Endothelial cell of umbilical vein (primary cell): ENCODE data around the gene FEZF2. TPM values are rescaled to one million over a fixed set of nuclear protein-coding genes. Genes with fewer than 3 reads are reported as not detected.

ENCODE experiments used
- BruUV-seq: library from RNA; stranded (reverse); fragments of 400-500 nt; replicated peaks from 2 replicates; lab custom pipeline; 2021; lab: Mats Ljungman, UMichigan
- CTCF ChIA-PET: fragments of 300-600, 350-600 bp; sonication (Branson Sonifier 250); formaldehyde crosslinking; loops from one replicate; lab custom pipeline; 2021; ENCODE audit warnings: antibody characterized with exemption, inconsistent platforms; lab: Charles Lee
- POLR2A ChIA-PET: fragments of 300-600, 350-600 bp; sonication (Branson Sonifier 250); formaldehyde crosslinking; loops from one replicate; lab custom pipeline; 2021; ENCODE audit warnings: antibody characterized with exemption, inconsistent platforms; lab: Charles Lee
- DNase-seq: peaks from one replicate; pipeline ENCODE4 v3.0.0-alpha.2; 2011; ENCODE audit warnings: low read depth, low spot score
- FAIRE-seq: peaks from 2 replicates; lab custom pipeline; 2011; peaks lifted over from hg19 to GRCh38; lab: Jason Lieb, UNC
- H2AFZ ChIP-seq: 2 replicates; pipeline ENCODE4 v1.6.0; 2012; ENCODE audit warnings: low read depth, low read length, control low read depth, inconsistent platforms
- H3K27ac ChIP-seq: 2 replicates; pipeline ENCODE4 v1.5.1; 2011; ENCODE audit warnings: low read depth, mild to moderate bottlenecking, control low read depth, low read length, moderate library complexity; ENCODE audit not compliant: insufficient read depth
- H3K27me3 ChIP-seq, 2 experiments: 2 replicates each; pipeline versions ENCODE4 v1.6.0 to v1.6.1; 2011; ENCODE audit warnings: low read length in 2 of 2, mixed read lengths in 1 of 2; ENCODE audit not compliant: control insufficient read depth in 2 of 2, insufficient read depth in 2 of 2
- H3K36me3 ChIP-seq, 2 experiments: 2 replicates in 1 of 2; 3 replicates in 1 of 2; pipeline ENCODE4 v1.5.1; 2011; ENCODE audit warnings: low read length in 2 of 2, mild to moderate bottlenecking in 1 of 2, moderate library complexity in 1 of 2; ENCODE audit not compliant: control insufficient read depth in 2 of 2, insufficient read depth in 2 of 2; ENCODE audit errors: extremely low read depth in 1 of 2
- H3K4me1 ChIP-seq: 3 replicates; pipeline ENCODE4 v1.5.1; 2011; ENCODE audit warnings: mild to moderate bottlenecking, low read length; ENCODE audit not compliant: control insufficient read depth, insufficient read depth; ENCODE audit errors: extremely low read depth
- H3K4me2 ChIP-seq: 2 replicates; pipeline ENCODE4 v1.6.1; 2011; ENCODE audit warnings: low read length, control low read depth, mixed read lengths; ENCODE audit not compliant: insufficient read depth
- H3K4me3 ChIP-seq, 3 experiments: fragments of 200-600 bp in 1 of 3; sonication (generic), shearing (Covaris generic) in 1 of 3; replicated peaks in 1 of 3; 2 replicates each; pipeline ENCODE4 v1.5.1; 2011 to 2016; ENCODE audit warnings: control low read depth in 3 of 3, low read length in 3 of 3, mild to moderate bottlenecking in 2 of 3, inconsistent platforms in 1 of 3, low read depth in 1 of 3, moderate library complexity in 1 of 3; ENCODE audit not compliant: insufficient read depth in 1 of 3
- H3K79me2 ChIP-seq: 2 replicates; pipeline ENCODE4 v1.6.0; 2012; ENCODE audit warnings: low read length, inconsistent platforms; ENCODE audit not compliant: control insufficient read depth, insufficient read depth
- H3K9ac ChIP-seq: replicated peaks from 2 replicates; pipeline ENCODE3; 2011; ENCODE audit warnings: low read length, control low read depth; ENCODE audit not compliant: insufficient read depth; ENCODE audit errors: extremely low read depth
- H3K9me1 ChIP-seq: replicated peaks from 3 replicates; pipeline ENCODE4 v1.6.0; 2011; ENCODE audit warnings: mild to moderate bottlenecking, low read length; ENCODE audit not compliant: control insufficient read depth, insufficient read depth; ENCODE audit errors: extremely low read depth
- H3K9me3 ChIP-seq: replicated peaks from 2 replicates; pipeline ENCODE4 v1.5.1; 2012; ENCODE audit warnings: low read length, inconsistent platforms; ENCODE audit not compliant: control insufficient read depth, insufficient read depth
- H4K20me1 ChIP-seq: replicated peaks from 2 replicates; pipeline ENCODE3; 2011; ENCODE audit warnings: mild to moderate bottlenecking, low read length; ENCODE audit not compliant: control insufficient read depth, insufficient read depth; ENCODE audit errors: extremely low read depth
- EZH2 ChIP-seq: IDR thresholded peaks from 2 replicates; pipeline ENCODE4 v1.6.1; 2012; ENCODE audit warnings: borderline replicate concordance, low read depth, mild to moderate bottlenecking, moderate library complexity, low read length, inconsistent platforms; ENCODE audit not compliant: severe bottlenecking
- GATA2 ChIP-seq: IDR thresholded peaks from 2 replicates; pipeline ENCODE4 v1.7.0; 2011; ENCODE audit warnings: low read depth, mild to moderate bottlenecking, moderate library complexity, mixed read lengths, low read length; ENCODE audit not compliant: insufficient read length, insufficient read depth
- MYC ChIP-seq: IDR thresholded peaks from one replicate; pipeline ENCODE4 v1.6.1; 2011; ENCODE audit warnings: mild to moderate bottlenecking, low read depth, low read length
- dilution Hi-C: fragments of 300-500 bp; cut with MboI; formaldehyde crosslinking; loops from one replicate; pipeline ENCODE4 v1.15.0; 2019; ENCODE audit warnings: low sequenced_read_pairs; ENCODE audit not compliant: extremely low pct_ligation_motif_present
- intact Hi-C: fragments of 100-400 bp; cut with micrococcal nuclease; formaldehyde crosslinking; loops from one replicate; pipeline ENCODE4 v1.10.0; 2022
- polyA plus RNA-seq, 4 experiments: library from polyadenylated mRNA; depleted of rRNA in 3 of 4; stranded (reverse) in 3 of 4; unstranded in 1 of 4; fragments of >200 nt; gene quantifications; 2 replicates each; pipeline versions ENCODE4 v1.2.1 to v1.2.3, GENCODE V29; 2011 to 2012; ENCODE audit warnings: missing spikeins in 1 of 4
- total RNA-seq: library from RNA; stranded (reverse); gene quantifications from 2 replicates; pipeline ENCODE4 v1.2.3, GENCODE V29; 2021

FEZF2 gene
- total and polyA plus RNA-seq, 2 donors (not counting 3 experiments of a cell fraction or from before 2014, with no cell fraction given), result not detected

DNA sequence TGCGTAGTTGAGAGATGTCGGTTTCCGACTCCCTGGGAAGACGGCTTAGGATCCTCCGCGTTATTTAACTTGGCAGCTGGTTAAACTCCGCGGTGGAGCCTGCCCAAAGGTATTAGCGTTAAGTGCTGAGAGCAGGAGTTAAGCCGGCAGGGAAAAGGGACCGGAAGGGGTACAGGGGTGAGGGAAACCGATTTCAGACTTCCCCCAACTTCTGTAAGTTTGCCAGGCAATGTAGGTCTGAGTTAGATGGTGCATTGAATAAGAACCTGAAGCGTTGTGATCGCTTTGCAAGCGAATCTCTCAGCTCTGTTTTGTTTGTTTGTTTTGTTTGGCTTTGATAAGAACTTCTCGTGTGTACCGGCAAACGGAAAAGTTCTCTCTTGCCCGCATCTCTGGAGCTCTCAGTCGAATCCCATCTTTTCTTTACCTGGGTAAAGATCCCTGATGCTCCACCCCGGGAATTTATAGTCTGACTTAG, 6.0 kb upstream of the FEZF2 start:
- BruUV-seq, result no TSS peak
- no peaks in the 10 kb centered on the region for H3K4me1 ChIP-seq

DNA sequence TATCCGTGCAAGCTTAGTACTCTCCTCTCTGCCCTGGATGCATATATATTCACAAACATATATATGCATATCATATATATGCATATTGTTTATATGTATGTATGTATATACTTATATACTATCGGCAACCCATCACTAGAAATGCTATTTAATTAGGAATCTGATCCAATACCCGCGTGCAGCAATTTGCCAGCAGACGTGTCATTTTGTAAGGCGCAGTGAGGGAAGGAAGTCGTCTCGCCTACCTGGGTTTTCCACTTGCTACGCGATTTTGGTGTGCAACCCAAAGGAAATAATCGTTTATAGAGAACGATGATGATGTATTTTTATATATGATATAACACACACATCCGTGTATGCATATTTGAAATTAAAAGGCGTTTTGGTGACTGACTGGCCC, 5.6 kb upstream of the FEZF2 start:
- H3K9me3 ChIP-seq, result no peaks in the 10 kb centered on the region
- TF ChIP-seq MYC, result no peak
- no peak for TF ChIP-seq EZH2
- no peak for TF ChIP-seq GATA2
- POLR2A ChIA-PET, result no interaction called here
- H3K4me1 ChIP-seq, result no peaks in the 10 kb centered on the region
- no peaks in the 10 kb centered on the region for H4K20me1 ChIP-seq
- H3K9me1 ChIP-seq, result no peaks in the 10 kb centered on the region
- H3K9ac ChIP-seq, result no peak overlapping the region
- H3K27ac ChIP-seq, result no peak overlapping the region
- CTCF ChIA-PET, result no interaction called here
- no peaks in the 10 kb centered on the region for H3K79me2 ChIP-seq
- dilution Hi-C loops (no loop called here), intact Hi-C loops (no loop called here)
- BruUV-seq, result no TSS peak
- FAIRE-seq (no peak), DNase-seq (no peak)
- H2AFZ ChIP-seq, result no peak overlapping the region
- H3K27me3 ChIP-seq, result peaks cover 77 to 83% of the 10 kb centered on the region in 2 experiments
- H3K4me3 ChIP-seq, result no peak overlapping the region
- no peaks in the 10 kb centered on the region for H3K36me3 ChIP-seq
- H3K4me2 ChIP-seq, result no peak overlapping the region

More for the DNA sequence above, 6.0 kb upstream of the FEZF2 start:
- DNase-seq, result no peak
- H3K9ac ChIP-seq, result no peak overlapping the region
- peaks cover 72 to 79% of the 10 kb centered on the region in 2 experiments for H3K27me3 ChIP-seq
- no peaks in the 10 kb centered on the region for H3K36me3 ChIP-seq
- ChIA-PET CTCF (no interaction called here), POLR2A (no interaction called here)
- H3K9me1 ChIP-seq, result no peaks in the 10 kb centered on the region
- dilution Hi-C loops (no loop called here), intact Hi-C loops (no loop called here)
- H4K20me1 ChIP-seq, result no peaks in the 10 kb centered on the region
- H3K79me2 ChIP-seq, result no peaks in the 10 kb centered on the region
- TF ChIP-seq GATA2 (no peak), EZH2 (peak; percentile 52)
- H2AFZ ChIP-seq, result no peak overlapping the region
- no peaks in the 10 kb centered on the region for H3K9me3 ChIP-seq
- H3K4me2 ChIP-seq, result no peak overlapping the region
- H3K4me3 ChIP-seq, result no peak overlapping the region
- no peak overlapping the region for H3K27ac ChIP-seq
- no peak for FAIRE-seq
